OCI-LY3 (cell line): Measurements from ENCODE around the gene ABCA4.

Source experiments
- H2AFZ ChIP-seq: fragments of 200-600, 300-600 bp; shearing (Covaris generic); 2 replicates; pipeline ENCODE4 v1.6.0; 2014; ENCODE audit warnings: antibody characterized with exemption, low read depth, low read length
- H3K27ac ChIP-seq: fragments of 200-600, 300-600 bp; sonication (generic); 2 replicates; pipeline ENCODE4 v1.5.1; 2014; ENCODE audit warnings: mild to moderate bottlenecking, low read length, moderate library complexity, mixed read lengths
- H3K27me3 ChIP-seq: fragments of 200-600, 300-600 bp; sonication (generic); 2 replicates; pipeline ENCODE4 v1.6.1; 2014; ENCODE audit warnings: low read depth, low read length, mixed read lengths
- H3K36me3 ChIP-seq: fragments of 200-600, 300-600 bp; sonication (generic); replicated peaks from 2 replicates; pipeline ENCODE3; 2014; ENCODE audit warnings: low read depth, low read length, mixed read lengths
- H3K4me1 ChIP-seq: fragments of 300-600, 200-600 bp; sonication (generic); 2 replicates; pipeline ENCODE4 v1.6.1; 2014; ENCODE audit warnings: low read length, mixed read lengths
- H3K4me2 ChIP-seq: fragments of 200-600, 300-600 bp; sonication (generic); 2 replicates; pipeline ENCODE4 v1.6.1; 2014; ENCODE audit warnings: low read length, mixed read lengths
- H3K4me3 ChIP-seq: fragments of 300-600, 200-600 bp; sonication (generic); 2 replicates; pipeline ENCODE4 v1.5.1; 2014; ENCODE audit warnings: antibody characterized with exemption, mild to moderate bottlenecking, low read length, moderate library complexity
- H3K79me2 ChIP-seq: fragments of 300-600, 200-600 bp; shearing (Covaris generic); 2 replicates; pipeline ENCODE4 v1.6.1; 2014; ENCODE audit warnings: mild to moderate bottlenecking, low read length, mixed read lengths
- H3K9ac ChIP-seq: fragments of 300-600, 200-600 bp; shearing (Covaris generic); 2 replicates; pipeline ENCODE4 v1.6.0; 2014; ENCODE audit warnings: mild to moderate bottlenecking, low read length, moderate library complexity
- H3K9me3 ChIP-seq: fragments of 200-600, 300-600 bp; shearing (Covaris generic); 2 replicates; pipeline ENCODE4 v1.6.1; 2014; ENCODE audit warnings: low read length, mixed read lengths; ENCODE audit not compliant: insufficient read depth
- H4K20me1 ChIP-seq: fragments of 200-600, 300-600 bp; sonication (generic); 2 replicates; pipeline ENCODE4 v1.6.1; 2016; ENCODE audit warnings: low read length, mixed read lengths; ENCODE audit not compliant: insufficient read depth
- EZH2phosphoT487 ChIP-seq: fragments of 200-600 bp; shearing (Covaris generic); IDR thresholded peaks from 2 replicates; pipeline ENCODE4 v1.6.1; 2018; ENCODE audit warnings: antibody characterized with exemption, mixed run types, low read depth
- TF ChIP-seq, protein P1 (sequence below): fragments of 200-600, 300-600 bp; sonication (generic); IDR thresholded peaks from 2 replicates; pipeline ENCODE4 v1.5.1; 2014; ENCODE audit warnings: antibody characterized with exemption, low read length, low read depth

Gene ABCA4

GRCh38 chr1:93964777-93965200 lies 156.2 kb downstream of the ABCA4 start:
- no peak overlapping the region for H3K9ac ChIP-seq
- no peaks in the 10 kb centered on the region for H3K36me3 ChIP-seq
- H3K4me1 ChIP-seq: no peaks in the 10 kb centered on the region
- no peak overlapping the region for H3K27ac ChIP-seq
- H4K20me1 ChIP-seq: no peaks in the 10 kb centered on the region
- H3K4me3 ChIP-seq: no peak overlapping the region
- H3K27me3 ChIP-seq: no peaks in the 10 kb centered on the region
- TF ChIP-seq, protein P1, sequence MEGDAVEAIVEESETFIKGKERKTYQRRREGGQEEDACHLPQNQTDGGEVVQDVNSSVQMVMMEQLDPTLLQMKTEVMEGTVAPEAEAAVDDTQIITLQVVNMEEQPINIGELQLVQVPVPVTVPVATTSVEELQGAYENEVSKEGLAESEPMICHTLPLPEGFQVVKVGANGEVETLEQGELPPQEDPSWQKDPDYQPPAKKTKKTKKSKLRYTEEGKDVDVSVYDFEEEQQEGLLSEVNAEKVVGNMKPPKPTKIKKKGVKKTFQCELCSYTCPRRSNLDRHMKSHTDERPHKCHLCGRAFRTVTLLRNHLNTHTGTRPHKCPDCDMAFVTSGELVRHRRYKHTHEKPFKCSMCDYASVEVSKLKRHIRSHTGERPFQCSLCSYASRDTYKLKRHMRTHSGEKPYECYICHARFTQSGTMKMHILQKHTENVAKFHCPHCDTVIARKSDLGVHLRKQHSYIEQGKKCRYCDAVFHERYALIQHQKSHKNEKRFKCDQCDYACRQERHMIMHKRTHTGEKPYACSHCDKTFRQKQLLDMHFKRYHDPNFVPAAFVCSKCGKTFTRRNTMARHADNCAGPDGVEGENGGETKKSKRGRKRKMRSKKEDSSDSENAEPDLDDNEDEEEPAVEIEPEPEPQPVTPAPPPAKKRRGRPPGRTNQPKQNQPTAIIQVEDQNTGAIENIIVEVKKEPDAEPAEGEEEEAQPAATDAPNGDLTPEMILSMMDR: no peak
- no peak for TF ChIP-seq EZH2phosphoT487
- no peak overlapping the region for H2AFZ ChIP-seq
- H3K79me2 ChIP-seq: no peaks in the 10 kb centered on the region
- H3K9me3 ChIP-seq: no peaks in the 10 kb centered on the region
- H3K4me2 ChIP-seq: no peak overlapping the region

- no peak for TF ChIP-seq EZH2phosphoT487
- TF ChIP-seq, protein P1: no peak
- H3K4me3 ChIP-seq: no peak overlapping the region
- H3K79me2 ChIP-seq: no peaks in the 10 kb centered on the region
- H4K20me1 ChIP-seq: no peaks in the 10 kb centered on the region
- H3K36me3 ChIP-seq: no peaks in the 10 kb centered on the region
- no peaks in the 10 kb centered on the region for H3K4me1 ChIP-seq
- no peak overlapping the region for H3K27ac ChIP-seq
- no peaks in the 10 kb centered on the region for H3K27me3 ChIP-seq
- H3K9ac ChIP-seq: no peak overlapping the region
- no peak overlapping the region for H2AFZ ChIP-seq
- H3K9me3 ChIP-seq: no peaks in the 10 kb centered on the region
- no peak overlapping the region for H3K4me2 ChIP-seq
Measured at GRCh38 chr1:93964096-93964776, 156.7 kb downstream of the ABCA4 start.

GRCh38 chr1:93963585-93963984 lies 157.4 kb downstream of the ABCA4 start:
- Histone ChIP-seq H2AFZ (no peak overlapping the region), H3K79me2 (no peaks in the 10 kb centered on the region), H3K4me3 (no peak overlapping the region), H3K9me3 (no peaks in the 10 kb centered on the region), H3K27me3 (no peaks in the 10 kb centered on the region), H3K4me1 (no peaks in the 10 kb centered on the region), H3K4me2 (no peak overlapping the region), H4K20me1 (no peaks in the 10 kb centered on the region), H3K36me3 (no peaks in the 10 kb centered on the region), H3K27ac (no peak overlapping the region), H3K9ac (no peak overlapping the region)
- TF ChIP-seq EZH2phosphoT487: no peak
- TF ChIP-seq, protein P1: no peak

GRCh38 chr1:93961906-93962305 lies 159.0 kb downstream of the ABCA4 start:
- no peak overlapping the region for H3K9ac ChIP-seq
- TF ChIP-seq, protein P1: no peak
- no peak for TF ChIP-seq EZH2phosphoT487
- H3K79me2 ChIP-seq: no peaks in the 10 kb centered on the region

More at GRCh38 chr1:93961906-93962305, 159.0 kb downstream of the ABCA4 start:
- Histone ChIP-seq H4K20me1 (no peaks in the 10 kb centered on the region), H3K9me3 (no peaks in the 10 kb centered on the region), H3K4me2 (no peak overlapping the region), H2AFZ (no peak overlapping the region), H3K27me3 (no peaks in the 10 kb centered on the region), H3K27ac (no peak overlapping the region), H3K36me3 (no peaks in the 10 kb centered on the region), H3K4me3 (no peak overlapping the region), H3K4me1 (no peaks in the 10 kb centered on the region)
